HS-27A (cell line): ENCODE results near the gene NFYB.
"Not testable (repeated sequence)": the region's sequence is repeated elsewhere in the genome, so short reads cannot be mapped to it uniquely, and the experiment has no call there.

Source experiments
- DNase-seq: peaks from one replicate; pipeline ENCODE4 v3.0.0-alpha.2; 2012; ENCODE audit warnings: low read depth, missing footprints

The NFYB gene

GRCh38 chr12:104114834-104115586 is 23.0 kb downstream of the NFYB start:
- DNase-seq = not testable (repeated sequence)

GRCh38 chr12:104109446-104110271 is 28.4 kb downstream of the NFYB start:
- no peak for DNase-seq

GRCh38 chr12:104108755-104109445 is 29.1 kb downstream of the NFYB start:
- no peak for DNase-seq

- DNase-seq = no peak
Measured at GRCh38 chr12:104106965-104107364, 31.0 kb downstream of the NFYB start.

- no peak for DNase-seq
Measured at GRCh38 chr12:104105461-104105860, 32.5 kb downstream of the NFYB start.

- no peak for DNase-seq
Measured at GRCh38 chr12:104097954-104098353, 40.1 kb downstream of the NFYB start.

- DNase-seq = no peak
Measured at GRCh38 chr12:104095289-104095688, 42.7 kb downstream of the NFYB start.

GRCh38 chr12:104094284-104094683 is 43.7 kb downstream of the NFYB start:
- DNase-seq = no peak

- no peak for DNase-seq
Measured at GRCh38 chr12:104091136-104091535, 46.9 kb downstream of the NFYB start.

GRCh38 chr12:104090685-104091084 is 47.3 kb downstream of the NFYB start:
- no peak for DNase-seq

GRCh38 chr12:104083769-104084475 is 54.1 kb downstream of the NFYB start:
- no peak for DNase-seq

- DNase-seq = no peak
Measured at GRCh38 chr12:104080764-104081163, 57.2 kb downstream of the NFYB start.

- DNase-seq = no peak
Measured at GRCh38 chr12:104079024-104079423, 59.0 kb downstream of the NFYB start.

GRCh38 chr12:104073699-104074098 is 64.3 kb downstream of the NFYB start:
- no peak for DNase-seq

- DNase-seq = no peak
Measured at GRCh38 chr12:104072099-104072498, 65.9 kb downstream of the NFYB start.
